Measurements from ENCODE around the gene CYP21A2.

The CYP21A2 gene

DNA sequence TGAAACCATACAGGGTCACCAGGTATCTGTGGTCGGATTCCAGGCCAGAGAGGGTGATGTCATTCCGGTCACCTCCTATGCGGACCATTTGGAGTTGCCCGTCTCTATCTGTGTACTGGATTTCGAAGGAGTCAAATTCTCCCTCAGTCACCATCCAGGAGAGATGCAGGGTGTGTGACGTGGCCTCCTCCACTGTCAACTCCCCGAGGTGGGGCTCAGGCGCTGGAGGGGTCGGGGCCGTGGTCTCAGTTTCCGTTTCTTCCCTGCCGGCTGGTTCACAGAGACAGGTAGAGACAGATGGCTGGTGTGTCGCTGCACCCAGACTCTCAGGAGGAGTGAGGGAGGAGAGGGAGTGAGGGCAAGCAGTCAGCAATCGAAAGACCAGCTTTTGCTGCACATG, 30.7 kb downstream of the CYP21A2 start:
- ATAC-seq (ENCODE audit: low read depth) (no peak), DNase-seq (ENCODE audit: low spot score) (no peak)
- H3K4me3 ChIP-seq (ENCODE audit: severe bottlenecking): no peak overlapping the region
- H3K27ac ChIP-seq (ENCODE audit: poor library complexity, severe bottlenecking): no peak overlapping the region
- no peaks in the 10 kb centered on the region for H3K4me1 ChIP-seq (ENCODE audit: insufficient read depth, poor library complexity, severe bottlenecking)
- TF ChIP-seq, protein P1, sequence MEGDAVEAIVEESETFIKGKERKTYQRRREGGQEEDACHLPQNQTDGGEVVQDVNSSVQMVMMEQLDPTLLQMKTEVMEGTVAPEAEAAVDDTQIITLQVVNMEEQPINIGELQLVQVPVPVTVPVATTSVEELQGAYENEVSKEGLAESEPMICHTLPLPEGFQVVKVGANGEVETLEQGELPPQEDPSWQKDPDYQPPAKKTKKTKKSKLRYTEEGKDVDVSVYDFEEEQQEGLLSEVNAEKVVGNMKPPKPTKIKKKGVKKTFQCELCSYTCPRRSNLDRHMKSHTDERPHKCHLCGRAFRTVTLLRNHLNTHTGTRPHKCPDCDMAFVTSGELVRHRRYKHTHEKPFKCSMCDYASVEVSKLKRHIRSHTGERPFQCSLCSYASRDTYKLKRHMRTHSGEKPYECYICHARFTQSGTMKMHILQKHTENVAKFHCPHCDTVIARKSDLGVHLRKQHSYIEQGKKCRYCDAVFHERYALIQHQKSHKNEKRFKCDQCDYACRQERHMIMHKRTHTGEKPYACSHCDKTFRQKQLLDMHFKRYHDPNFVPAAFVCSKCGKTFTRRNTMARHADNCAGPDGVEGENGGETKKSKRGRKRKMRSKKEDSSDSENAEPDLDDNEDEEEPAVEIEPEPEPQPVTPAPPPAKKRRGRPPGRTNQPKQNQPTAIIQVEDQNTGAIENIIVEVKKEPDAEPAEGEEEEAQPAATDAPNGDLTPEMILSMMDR (IDR thresholded peaks at IDR 0.05; ENCODE audit: poor library complexity, severe bottlenecking): no peak
- no peaks in the 10 kb centered on the region for H3K27me3 ChIP-seq (ENCODE audit: insufficient read depth, poor library complexity, severe bottlenecking)
- H3K9me3 ChIP-seq (ENCODE audit: severe bottlenecking): no peaks in the 10 kb centered on the region
- H3K36me3 ChIP-seq (ENCODE audit: low read depth): no peaks in the 10 kb centered on the region

DNA sequence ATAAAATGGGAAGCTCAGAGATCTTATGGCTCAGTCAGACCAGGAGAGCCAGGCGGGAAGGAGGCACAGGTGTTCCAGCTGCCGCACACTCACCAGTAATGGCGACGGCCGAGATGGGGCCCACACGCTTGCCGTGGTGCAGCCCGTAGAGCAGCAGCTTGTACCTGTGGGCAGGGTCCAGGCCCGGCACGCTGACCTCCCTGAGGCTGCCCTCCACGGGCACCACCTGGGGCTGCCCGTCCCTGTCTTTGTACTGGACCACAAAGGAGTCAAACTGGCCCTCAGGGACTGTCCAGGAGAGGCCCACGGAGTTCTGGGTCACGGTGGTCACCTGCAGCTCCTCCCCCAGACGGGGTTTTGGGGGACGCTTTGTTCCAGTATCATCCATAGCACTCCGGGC, 31.2 kb downstream of the CYP21A2 start:
- Histone ChIP-seq H3K36me3 (ENCODE audit: low read depth) (no peaks in the 10 kb centered on the region), H3K4me3 (ENCODE audit: severe bottlenecking) (no peak overlapping the region), H3K9me3 (ENCODE audit: severe bottlenecking) (no peaks in the 10 kb centered on the region), H3K27me3 (ENCODE audit: insufficient read depth, poor library complexity, severe bottlenecking) (no peaks in the 10 kb centered on the region), H3K27ac (ENCODE audit: poor library complexity, severe bottlenecking) (no peak overlapping the region), H3K4me1 (ENCODE audit: insufficient read depth, poor library complexity, severe bottlenecking) (no peaks in the 10 kb centered on the region)
- DNase-seq (ENCODE audit: low spot score) (peak; percentile 38), ATAC-seq (ENCODE audit: low read depth) (no peak)
- TF ChIP-seq, protein P1 (IDR thresholded peaks at IDR 0.05; ENCODE audit: poor library complexity, severe bottlenecking): no peak

DNA sequence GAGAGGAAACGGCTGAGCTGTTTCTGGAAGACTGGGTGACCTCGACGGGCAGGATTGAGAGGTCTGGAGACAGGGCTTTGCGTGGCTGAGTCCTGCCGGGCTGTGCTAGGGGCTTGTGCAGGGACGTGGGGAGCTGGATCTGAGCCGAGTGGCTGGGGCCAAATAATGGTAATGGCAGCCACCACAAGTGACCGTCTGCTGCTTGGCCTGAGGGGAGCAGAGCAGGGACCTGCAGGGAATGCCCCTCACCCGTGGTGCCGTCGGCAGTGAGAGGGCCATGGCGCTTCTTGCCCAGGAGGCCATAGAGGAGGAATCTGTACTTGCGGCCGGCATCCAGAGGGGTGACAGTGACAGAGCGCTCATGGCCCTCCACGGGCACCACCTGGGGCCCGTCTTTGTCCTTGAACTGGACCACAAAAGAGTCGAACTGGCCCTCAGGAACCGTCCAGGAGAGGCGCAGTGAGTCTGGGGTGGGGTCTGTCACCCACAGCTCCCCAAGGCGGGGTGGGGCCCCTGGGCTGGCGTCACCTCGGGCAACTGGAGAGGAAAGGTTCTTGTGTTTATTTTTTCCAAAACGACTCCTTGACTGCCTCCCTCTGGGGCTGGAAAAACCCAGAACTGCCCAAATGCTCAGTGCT, 31.8 kb downstream of the CYP21A2 start:
- no peaks in the 10 kb centered on the region for H3K9me3 ChIP-seq (ENCODE audit: severe bottlenecking)
- H3K27ac ChIP-seq (ENCODE audit: poor library complexity, severe bottlenecking): no peak overlapping the region
- TF ChIP-seq, protein P1 (IDR thresholded peaks at IDR 0.05; ENCODE audit: poor library complexity, severe bottlenecking): no peak
- no peak for ATAC-seq (ENCODE audit: low read depth)
- no peaks in the 10 kb centered on the region for H3K36me3 ChIP-seq (ENCODE audit: low read depth)
- no peaks in the 10 kb centered on the region for H3K27me3 ChIP-seq (ENCODE audit: insufficient read depth, poor library complexity, severe bottlenecking)
- peak; percentile 46 for DNase-seq (ENCODE audit: low spot score)
- H3K4me3 ChIP-seq (ENCODE audit: severe bottlenecking): no peak overlapping the region
- no peaks in the 10 kb centered on the region for H3K4me1 ChIP-seq (ENCODE audit: insufficient read depth, poor library complexity, severe bottlenecking)

DNA sequence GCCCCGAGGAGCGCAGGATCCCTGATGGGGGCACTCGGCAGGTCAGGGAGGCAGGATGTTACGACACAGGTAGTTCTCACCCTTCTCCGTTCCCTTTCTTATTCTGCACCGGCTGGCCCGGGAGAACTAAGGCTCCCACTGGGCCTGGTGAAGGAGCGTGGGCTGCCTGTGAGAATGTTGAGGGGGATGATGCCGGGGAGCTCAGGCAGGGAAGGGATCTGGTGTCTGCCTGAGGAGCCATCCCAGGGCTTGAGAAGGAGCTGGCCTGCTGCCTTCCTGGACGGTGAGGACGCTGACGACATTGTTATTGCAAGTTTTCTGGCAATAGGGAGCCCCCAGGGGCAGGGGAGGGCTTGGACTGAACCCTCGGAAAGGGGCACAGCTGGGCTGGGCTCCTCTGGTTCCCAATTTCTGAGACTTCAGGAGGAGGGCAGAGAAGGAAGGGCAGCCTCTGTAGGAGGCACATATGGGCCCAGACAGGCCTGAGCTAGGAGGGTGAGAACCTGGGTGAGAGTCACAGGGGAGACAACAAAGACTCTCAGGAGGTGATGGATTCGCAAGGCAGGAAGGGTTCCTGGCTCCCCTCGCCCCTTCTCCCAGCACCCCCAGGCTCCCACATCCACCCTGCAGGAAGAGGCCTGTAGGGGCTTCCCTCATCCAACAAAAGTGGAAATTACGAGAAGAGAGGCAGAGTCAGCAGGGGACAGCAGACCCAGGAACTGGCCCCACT, 32.8 kb downstream of the CYP21A2 start:
- DNase-seq (ENCODE audit: low spot score) (peak; percentile 35), ATAC-seq (ENCODE audit: low read depth) (no peak)
- H3K27ac ChIP-seq (ENCODE audit: poor library complexity, severe bottlenecking): no peak overlapping the region
- no peaks in the 10 kb centered on the region for H3K36me3 ChIP-seq (ENCODE audit: low read depth)
- H3K27me3 ChIP-seq (ENCODE audit: insufficient read depth, poor library complexity, severe bottlenecking): no peaks in the 10 kb centered on the region
- H3K4me3 ChIP-seq (ENCODE audit: severe bottlenecking): no peak overlapping the region
- TF ChIP-seq, protein P1 (IDR thresholded peaks at IDR 0.05; ENCODE audit: poor library complexity, severe bottlenecking): no peak
- no peaks in the 10 kb centered on the region for H3K4me1 ChIP-seq (ENCODE audit: insufficient read depth, poor library complexity, severe bottlenecking)
- H3K9me3 ChIP-seq (ENCODE audit: severe bottlenecking): no peaks in the 10 kb centered on the region

DNA sequence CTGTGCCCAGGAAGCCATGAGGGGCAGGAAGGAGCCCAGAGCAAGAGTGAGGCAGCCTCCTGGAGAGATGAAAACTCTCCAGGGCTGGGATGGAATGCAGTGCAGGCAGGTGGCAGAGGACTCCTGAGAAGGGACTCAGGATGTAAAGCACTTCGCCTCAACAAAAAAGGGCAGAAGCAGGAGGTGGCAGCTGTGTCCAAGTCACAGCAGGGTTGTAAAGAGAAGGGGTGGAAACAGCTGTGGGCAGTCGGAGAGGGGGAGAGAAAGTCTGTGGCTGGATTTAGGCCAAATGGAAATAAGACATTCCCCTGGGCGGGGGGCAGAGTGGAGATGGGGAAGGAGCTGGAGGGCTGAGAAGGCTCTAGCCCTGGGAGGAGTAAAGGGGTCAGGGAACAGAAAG, 34.9 kb downstream of the CYP21A2 start:
- Histone ChIP-seq H3K4me3 (ENCODE audit: severe bottlenecking) (no peak overlapping the region), H3K36me3 (ENCODE audit: low read depth) (no peaks in the 10 kb centered on the region), H3K27me3 (ENCODE audit: insufficient read depth, poor library complexity, severe bottlenecking) (no peaks in the 10 kb centered on the region), H3K4me1 (ENCODE audit: insufficient read depth, poor library complexity, severe bottlenecking) (peaks cover 11% of the 10 kb centered on the region), H3K27ac (ENCODE audit: poor library complexity, severe bottlenecking) (no peak overlapping the region), H3K9me3 (ENCODE audit: severe bottlenecking) (no peaks in the 10 kb centered on the region)
- no peak for ATAC-seq (ENCODE audit: low read depth)
- TF ChIP-seq, protein P1 (IDR thresholded peaks at IDR 0.05; ENCODE audit: poor library complexity, severe bottlenecking): no peak
- DNase-seq (ENCODE audit: low spot score): no peak
